NCI-H524 (cell line): ENCODE results near the gene GATD1.

Source experiments
- DNase-seq, 2 experiments: peaks; one replicate each; lab custom pipeline; 2025; lab: John Stamatoyannopoulos, UW

GATD1 gene

GRCh38 chr11:726278-727220, 50.7 kb downstream of the GATD1 start:
- peak; percentile 22 to 61 for DNase-seq

GRCh38 chr11:725624-726202, 51.6 kb downstream of the GATD1 start:
- DNase-seq = no peak

- no peak for DNase-seq
Observed at GRCh38 chr11:724778-725386, 52.4 kb downstream of the GATD1 start.

- no peak for DNase-seq
Observed at GRCh38 chr11:724049-724777, 53.1 kb downstream of the GATD1 start.

- peak; percentile 23 to 63 for DNase-seq
Observed at GRCh38 chr11:723120-723883, 54.0 kb downstream of the GATD1 start.

GRCh38 chr11:722346-722811, 54.9 kb downstream of the GATD1 start:
- no peak for DNase-seq

- peak in 1 of 2 experiments; percentile 34 for DNase-seq
Observed at GRCh38 chr11:721741-722345, 55.4 kb downstream of the GATD1 start.

GRCh38 chr11:721247-721740, 56.0 kb downstream of the GATD1 start:
- no peak for DNase-seq

- DNase-seq = peak in 1 of 2 experiments; percentile 37
Observed at GRCh38 chr11:720642-721246, 56.5 kb downstream of the GATD1 start.

GRCh38 chr11:720017-720641, 57.2 kb downstream of the GATD1 start:
- DNase-seq = no peak

GRCh38 chr11:719214-720016, 57.9 kb downstream of the GATD1 start:
- DNase-seq = no peak
